Lung (tissue), 12 donors: ENCODE results near the gene SPX. TPM values are rescaled to one million over a fixed set of nuclear protein-coding genes. Genes with fewer than 3 reads are reported as not detected.

Experiments used
- ATAC-seq: fragments of 200-7000 bp; cut with Tn5 transposase; one replicate; pipeline ENCODE4 v1.9.1; 2020; ENCODE audit warnings: moderate number of reproducible peaks; ENCODE audit not compliant: insufficient read depth, low FRiP score
- DNase-seq, 3 donors: peaks; one replicate each; pipeline ENCODE4 v3.0.0-alpha.2; 2013 to 2017
- H3K27ac ChIP-seq, 2 donors: one replicate each; pipeline ENCODE4 v1.5.1; 2013; ENCODE audit warnings: mild to moderate bottlenecking in 2 of 2, moderate library complexity in 2 of 2, control low read depth in 1 of 2, inconsistent platforms in 1 of 2, low read depth in 1 of 2, low read length in 1 of 2
- H3K27me3 ChIP-seq, 3 donors: one replicate each; pipeline ENCODE4 v1.5.1; 2013; ENCODE audit warnings: low read length in 2 of 3; ENCODE audit not compliant: control insufficient read depth in 3 of 3, insufficient read depth in 3 of 3
- H3K36me3 ChIP-seq, 4 donors: one replicate each; pipeline ENCODE4 v1.5.1; 2013; ENCODE audit warnings: low read length in 4 of 4, mild to moderate bottlenecking in 1 of 4, moderate library complexity in 1 of 4; ENCODE audit not compliant: control insufficient read depth in 4 of 4, insufficient read depth in 4 of 4
- H3K4me1 ChIP-seq, 5 donors: one replicate each; pipeline ENCODE4 v1.5.1; 2013; ENCODE audit warnings: low read length in 5 of 5, mild to moderate bottlenecking in 2 of 5, moderate library complexity in 1 of 5; ENCODE audit not compliant: control insufficient read depth in 5 of 5, insufficient read depth in 5 of 5
- H3K4me3 ChIP-seq: one replicate; pipeline ENCODE4 v1.5.1; 2013; ENCODE audit warnings: mild to moderate bottlenecking, control low read depth, moderate library complexity
- H3K9ac ChIP-seq, 2 donors: one replicate each; pipeline ENCODE4 v1.5.1; 2013; ENCODE audit warnings: low read length in 2 of 2, control low read depth in 1 of 2; ENCODE audit not compliant: insufficient read depth in 1 of 2
- H3K9me3 ChIP-seq, 4 donors: one replicate each; pipeline ENCODE4 v1.5.1; 2013; ENCODE audit warnings: low read length in 3 of 4, mild to moderate bottlenecking in 1 of 4, moderate library complexity in 1 of 4; ENCODE audit not compliant: control insufficient read depth in 4 of 4, insufficient read depth in 3 of 4
- WGBS, 2 donors: extraction: QIAGEN DNeasy Blood & Tissue Kit; methylation state at CpG; one replicate each; pipeline ENCODE4 v1.1.7; 2013; 5-methylcytosine and 5-hydroxymethylcytosine counted together
- polyA plus RNA-seq, 2 donors: library from polyadenylated mRNA; stranded (reverse); fragments of 200-250 nt; gene quantifications; one replicate each; pipeline ENCODE4 v1.2.1, GENCODE V29; 2013
- total RNA-seq, 2 donors: library from RNA; depleted of rRNA in 1 of 2; stranded (reverse); fragments of >200 nt in 1 of 2; gene quantifications; one replicate each; pipeline ENCODE4 v1.2.1, GENCODE V29; 2014 to 2021
- TF ChIP-seq, protein P1 (sequence below): IDR thresholded peaks from 2 replicates; pipeline ENCODE4 v1.5.1; 2012; ENCODE audit warnings: mild to moderate bottlenecking; ENCODE audit errors: control extremely low read depth, extremely low read depth
- donor health status: control.
- donor health status: control.
- donor health status: Bipolar disorder and iron deficiency.
- donor health status: healthy.
- donor health status: DM: yes; HTN: yes; CAD: no.

The SPX gene
- total and polyA plus RNA-seq, 4 donors: 0.09 to 24.0 (median 0.55) TPM

DNA sequence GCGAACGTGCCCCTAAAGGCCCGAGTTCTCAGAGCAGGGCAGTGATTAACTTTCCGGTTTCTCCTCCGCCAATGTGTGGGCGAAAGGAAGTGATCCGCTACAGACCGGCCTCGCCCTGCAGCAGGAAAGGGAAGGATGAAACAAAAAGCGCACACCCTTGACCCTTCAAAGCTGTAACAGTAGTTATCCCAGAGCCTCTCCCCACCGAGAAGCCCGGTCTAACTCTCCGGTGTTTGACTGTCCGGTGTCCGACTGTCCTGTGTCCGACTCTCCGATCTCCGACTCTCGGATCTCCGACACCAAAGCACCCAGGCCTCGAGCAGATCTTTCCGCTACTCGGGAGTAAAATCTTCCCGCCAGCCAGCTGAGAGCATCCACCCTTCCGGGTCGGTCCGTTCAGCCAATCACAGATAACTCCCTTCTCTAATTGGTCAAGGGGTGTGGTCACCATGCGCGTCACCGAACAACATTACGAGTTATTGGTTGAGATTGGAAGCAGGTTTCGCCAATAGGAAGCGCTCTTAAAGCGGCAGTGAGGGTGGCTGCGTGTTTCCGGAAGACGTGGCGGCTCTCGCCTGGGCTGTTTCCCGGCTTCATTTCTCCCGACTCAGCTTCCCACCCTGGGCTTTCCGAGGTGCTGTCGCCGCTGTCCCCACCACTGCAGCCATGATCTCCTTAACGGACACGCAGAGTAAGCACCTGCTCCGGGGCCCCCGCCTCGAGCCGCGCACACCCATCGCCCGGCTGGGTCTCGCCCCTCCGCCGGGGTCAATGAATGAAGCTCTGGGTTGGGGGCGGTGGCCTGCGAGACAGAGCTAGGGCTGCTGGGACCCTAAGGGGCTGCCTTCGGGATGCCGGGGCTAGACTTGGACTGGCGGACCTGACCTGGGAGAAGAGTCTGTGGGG, 24.6 kb upstream of the SPX start, which contains the start of the genes GOLT1B and RECQL:
Gene GOLT1B (plus strand): TSS at position 532 of the 906 bp plus-strand sequence. CDS start 135 bp downstream, at position 667.
Gene RECQL (minus strand): TSS at position 378 of the 906 bp plus-strand sequence. CDS start 2,065 bp downstream, outside the sequence.
- Histone ChIP-seq H3K9me3 (no peaks in the 10 kb centered on the region), H3K27me3 (no peaks in the 10 kb centered on the region), H3K4me3 (peak within 1 kb of the TSS; percentile 97), H3K4me1 (peaks cover 5 to 23% (median 9%) of the 10 kb centered on the region in 5 donors), H3K9ac (peak within 1 kb of the TSS; percentile 83 to 86), H3K36me3 (peaks cover 6 to 12% (median 8%) of the 10 kb centered on the region in 4 donors), H3K27ac (peak within 1 kb of the TSS; percentile 93 to 98)
- peak; percentile 98 for ATAC-seq
- TF ChIP-seq, protein P1, sequence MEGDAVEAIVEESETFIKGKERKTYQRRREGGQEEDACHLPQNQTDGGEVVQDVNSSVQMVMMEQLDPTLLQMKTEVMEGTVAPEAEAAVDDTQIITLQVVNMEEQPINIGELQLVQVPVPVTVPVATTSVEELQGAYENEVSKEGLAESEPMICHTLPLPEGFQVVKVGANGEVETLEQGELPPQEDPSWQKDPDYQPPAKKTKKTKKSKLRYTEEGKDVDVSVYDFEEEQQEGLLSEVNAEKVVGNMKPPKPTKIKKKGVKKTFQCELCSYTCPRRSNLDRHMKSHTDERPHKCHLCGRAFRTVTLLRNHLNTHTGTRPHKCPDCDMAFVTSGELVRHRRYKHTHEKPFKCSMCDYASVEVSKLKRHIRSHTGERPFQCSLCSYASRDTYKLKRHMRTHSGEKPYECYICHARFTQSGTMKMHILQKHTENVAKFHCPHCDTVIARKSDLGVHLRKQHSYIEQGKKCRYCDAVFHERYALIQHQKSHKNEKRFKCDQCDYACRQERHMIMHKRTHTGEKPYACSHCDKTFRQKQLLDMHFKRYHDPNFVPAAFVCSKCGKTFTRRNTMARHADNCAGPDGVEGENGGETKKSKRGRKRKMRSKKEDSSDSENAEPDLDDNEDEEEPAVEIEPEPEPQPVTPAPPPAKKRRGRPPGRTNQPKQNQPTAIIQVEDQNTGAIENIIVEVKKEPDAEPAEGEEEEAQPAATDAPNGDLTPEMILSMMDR: no peak
- 0% methylated on average over 61 of the region's 61 CpGs for WGBS, 2 donors
- DNase-seq: peak; percentile 96 to 99 (median 99)

DNA sequence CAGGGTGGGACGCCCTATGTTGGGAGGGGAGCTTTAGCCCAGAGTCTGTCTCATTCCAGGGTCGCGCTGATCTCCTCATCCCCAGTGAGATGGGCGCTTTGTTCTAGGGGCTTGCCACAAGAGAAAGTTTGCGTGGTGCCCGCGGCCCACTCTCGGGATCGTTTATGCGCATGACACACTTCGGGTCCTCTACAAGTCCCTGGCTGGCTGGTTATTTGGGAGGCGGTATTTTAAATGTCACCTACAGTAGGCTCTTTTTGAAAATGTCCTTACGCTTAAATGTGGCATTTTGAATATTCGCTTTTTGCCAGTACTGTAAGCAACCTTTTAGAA, 24.0 kb upstream of the SPX start:
- H3K9me3 ChIP-seq: no peaks in the 10 kb centered on the region
- 0% methylated on average over 14 of the region's 14 CpGs for WGBS, 2 donors
- H3K4me1 ChIP-seq: peaks cover 5 to 23% (median 9%) of the 10 kb centered on the region in 5 donors
- no peaks in the 10 kb centered on the region for H3K27me3 ChIP-seq
- H3K36me3 ChIP-seq: peaks cover under 1 to 6% (median 5%) of the 10 kb centered on the region in 4 donors
- TF ChIP-seq, protein P1: no peak
- H3K4me3 ChIP-seq: peak overlapping the region; percentile 97
- peak overlapping the region; percentile 93 to 98 for H3K27ac ChIP-seq
- ATAC-seq (no peak), DNase-seq (peak in 1 of 3 donors; percentile 39)
- H3K9ac ChIP-seq: peak overlapping the region; percentile 83 to 86

DNA sequence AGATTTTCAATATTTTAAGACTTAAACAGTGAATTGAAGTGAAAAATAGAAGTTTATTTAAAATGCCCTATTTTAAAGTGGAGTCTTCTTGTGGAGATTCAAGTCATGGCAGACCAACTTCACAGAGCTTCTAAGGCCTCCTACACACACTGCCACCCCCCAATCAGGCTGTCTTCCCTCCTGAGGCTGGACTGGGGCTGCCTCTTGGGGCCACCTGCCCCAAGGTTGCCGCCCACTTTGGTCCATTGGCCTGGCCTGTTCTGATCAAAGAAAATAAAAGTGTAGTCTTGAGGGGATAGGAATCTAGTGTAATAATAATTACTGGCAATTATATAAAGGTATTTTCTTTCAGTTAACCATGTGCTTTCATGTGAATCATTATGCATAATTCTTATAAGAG, 23.2 kb upstream of the SPX start:
- Histone ChIP-seq H3K4me1 (peaks cover 5 to 23% (median 9%) of the 10 kb centered on the region in 5 donors), H3K27me3 (no peaks in the 10 kb centered on the region), H3K9ac (peak overlapping the region in 1 of 2 donors; percentile 86), H3K9me3 (no peaks in the 10 kb centered on the region), H3K4me3 (no peak overlapping the region), H3K27ac (no peak overlapping the region), H3K36me3 (peaks cover 0 to 3% (median 2%) of the 10 kb centered on the region in 4 donors)
- TF ChIP-seq, protein P1: no peak
- no peak for DNase-seq
- ATAC-seq: no peak
- 95% methylated on average over 1 of the region's 1 CpG for WGBS, 2 donors
